IMR-90 (cell line): ENCODE data around the gene TMTC2. TPM values are rescaled to one million over a fixed set of nuclear protein-coding genes. Genes with fewer than 3 reads are reported as not detected.

Experiments
- ATAC-seq: fragments of 200-7000 bp; cut with Tn5 transposase; 2 replicates; pipeline ENCODE4 v1.9.1; 2020; ENCODE audit warnings: low read depth, mild to moderate bottlenecking, moderate library complexity
- BruUV-seq: library from RNA; stranded (reverse); fragments of 400-500 nt; replicated peaks from 2 replicates; lab custom pipeline; 2021; lab: Mats Ljungman, UMichigan
- CTCF ChIA-PET: fragments of 300-600 bp; formaldehyde crosslinking; extraction: SDS; loops from one replicate; lab custom pipeline; 2021; ENCODE audit warnings: antibody characterized with exemption; lab: Yijun Ruan, JAX
- POLR2A ChIA-PET: fragments of 300-600 bp; sonication (Branson Sonifier 250); formaldehyde crosslinking; loops from one replicate; lab custom pipeline; 2022; ENCODE audit warnings: antibody characterized with exemption; ENCODE audit not compliant: unreplicated experiment; lab: Charles Lee
- DNase-seq: peaks from one replicate; pipeline ENCODE4 v3.0.0; 2013
- H2AFZ ChIP-seq: replicated peaks from 2 replicates; pipeline ENCODE3; 2013; ENCODE audit warnings: low read length, mild to moderate bottlenecking; ENCODE audit not compliant: poor library complexity
- H2AK5ac ChIP-seq: 2 replicates; pipeline ENCODE4 v1.6.1; 2013; ENCODE audit warnings: low read depth, low read length, inconsistent platforms
- H2AK9ac ChIP-seq: replicated peaks from 2 replicates; pipeline ENCODE3; 2013; ENCODE audit warnings: mild to moderate bottlenecking, low read depth, low read length, moderate library complexity; ENCODE audit not compliant: poor library complexity
- H2BK120ac ChIP-seq: 2 replicates; pipeline ENCODE4 v1.6.1; 2013; ENCODE audit warnings: low read depth, low read length, inconsistent platforms
- H2BK15ac ChIP-seq: 3 replicates; pipeline ENCODE4 v1.6.1; 2013; ENCODE audit warnings: low read depth, low read length, inconsistent platforms
- H2BK20ac ChIP-seq: 2 replicates; pipeline ENCODE4 v1.6.1; 2013; ENCODE audit warnings: low read depth, mild to moderate bottlenecking, inconsistent platforms, low read length, moderate library complexity
- H2BK5ac ChIP-seq: 2 replicates; pipeline ENCODE4 v1.6.1; 2013; ENCODE audit warnings: mild to moderate bottlenecking, low read depth, low read length, inconsistent platforms; ENCODE audit not compliant: poor library complexity, severe bottlenecking
- H3K14ac ChIP-seq: replicated peaks from 2 replicates; pipeline ENCODE4 v1.6.1; 2013; ENCODE audit warnings: low read depth, low read length, inconsistent platforms
- H3K18ac ChIP-seq: 2 replicates; pipeline ENCODE4 v1.6.1; 2013; ENCODE audit warnings: low read depth, low read length, control low read depth
- H3K23ac ChIP-seq: 2 replicates; pipeline ENCODE4 v1.6.1; 2013; ENCODE audit warnings: low read depth, low read length, inconsistent platforms
- H3K27ac ChIP-seq: 2 replicates; pipeline ENCODE4 v1.5.1; 2013; ENCODE audit warnings: mild to moderate bottlenecking, control low read depth, low read length; ENCODE audit not compliant: insufficient read depth
- H3K27me3 ChIP-seq: 2 replicates; pipeline ENCODE4 v1.6.1; 2013; ENCODE audit warnings: low read length; ENCODE audit not compliant: control insufficient read depth, insufficient read depth
- H3K36me3 ChIP-seq: 2 replicates; pipeline ENCODE4 v1.6.1; 2013; ENCODE audit warnings: low read length, mixed read lengths; ENCODE audit not compliant: control insufficient read depth, insufficient read depth
- H3K4ac ChIP-seq: 2 replicates; pipeline ENCODE4 v1.6.1; 2013; ENCODE audit warnings: low read depth, low read length, inconsistent platforms
- H3K4me1 ChIP-seq: 2 replicates; pipeline ENCODE4 v1.6.1; 2013; ENCODE audit warnings: low read length, mixed read lengths; ENCODE audit not compliant: control insufficient read depth, insufficient read depth
- H3K4me2 ChIP-seq: 2 replicates; pipeline ENCODE4 v1.6.1; 2013; ENCODE audit warnings: low read depth, mild to moderate bottlenecking, control low read depth, low read length, moderate library complexity
- H3K4me3 ChIP-seq: 2 replicates; pipeline ENCODE4 v1.5.1; 2013; ENCODE audit warnings: low read depth, mild to moderate bottlenecking, control low read depth, low read length, moderate library complexity; ENCODE audit not compliant: insufficient read depth
- H3K56ac ChIP-seq: 2 replicates; pipeline ENCODE4 v1.6.1; 2013; ENCODE audit warnings: low read length, inconsistent platforms; ENCODE audit not compliant: insufficient read depth; ENCODE audit errors: extremely low read depth
- H3K79me1 ChIP-seq, 2 experiments: 2 replicates each; pipeline ENCODE4 v1.6.1; 2013; ENCODE audit warnings: low read length in 2 of 2, inconsistent platforms in 1 of 2, low read depth in 1 of 2
- H3K9ac ChIP-seq: 2 replicates; pipeline ENCODE4 v1.6.1; 2013; ENCODE audit warnings: low read depth, low read length, control low read depth
- H3K9me1 ChIP-seq: 2 replicates; pipeline ENCODE4 v1.6.1; 2013; ENCODE audit warnings: low read length, inconsistent platforms; ENCODE audit not compliant: insufficient read depth
- H3K9me3 ChIP-seq: 2 replicates; pipeline ENCODE4 v1.6.1; 2013; ENCODE audit warnings: low read length; ENCODE audit not compliant: control insufficient read depth, insufficient read depth
- H4K20me1 ChIP-seq: 2 replicates; pipeline ENCODE4 v1.6.1; 2013; ENCODE audit warnings: low read length, inconsistent platforms; ENCODE audit not compliant: insufficient read depth
- H4K5ac ChIP-seq: 2 replicates; pipeline ENCODE4 v1.6.1; 2013; ENCODE audit warnings: mild to moderate bottlenecking, low read depth, low read length, control low read depth
- H4K8ac ChIP-seq, 2 experiments: 2 replicates each; pipeline ENCODE4 v1.6.1; 2013; ENCODE audit warnings: low read depth in 2 of 2, low read length in 2 of 2, control low read depth in 1 of 2, inconsistent platforms in 1 of 2
- H4K91ac ChIP-seq: 2 replicates; pipeline ENCODE4 v1.6.1; 2013; ENCODE audit warnings: low read depth, low read length, inconsistent platforms; ENCODE audit not compliant: insufficient read depth
- BHLHE40 ChIP-seq: fragments of 150-350 bp; IDR thresholded peaks from 2 replicates; pipeline ENCODE4 v1.6.1; 2016; ENCODE audit warnings: mild to moderate bottlenecking, low read depth, low read length
- FOS ChIP-seq: fragments of 150-350 bp; IDR thresholded peaks from 2 replicates; pipeline ENCODE4 v1.6.1; 2016; ENCODE audit warnings: low read depth, low read length
- MAFK ChIP-seq: IDR thresholded peaks from 2 replicates; pipeline ENCODE4 v1.6.1; 2012; ENCODE audit warnings: low read depth, low read length, improper control_type of control experiment
- MXI1 ChIP-seq: IDR thresholded peaks from 2 replicates; pipeline ENCODE4 v1.6.1; 2012; ENCODE audit warnings: low read depth, mild to moderate bottlenecking, low read length, moderate library complexity, borderline replicate concordance
- POLR2A ChIP-seq: IDR thresholded peaks from 2 replicates; pipeline ENCODE4 v1.6.1; 2012; ENCODE audit warnings: mild to moderate bottlenecking, low read depth, low read length
- WGBS, 2 experiments: methylation state at CpG; one replicate each; pipeline versions ENCODE4 v1.1.5 to v1.1.7; 2013; ENCODE audit warnings: missing lambda C conversion rate in 2 of 2; ENCODE audit not compliant: insufficient read length in 1 of 2; ENCODE audit errors: extremely low coverage in 2 of 2; 5-methylcytosine and 5-hydroxymethylcytosine counted together
- dilution Hi-C: fragments of 300-500 bp; cut with HindIII; formaldehyde crosslinking; loops from one replicate; pipeline ENCODE4 v1.14.3; 2018; ENCODE audit warnings: low sequenced_read_pairs; ENCODE audit not compliant: unreplicated experiment
- in situ Hi-C: fragments of 300-500 bp; cut with MboI; formaldehyde crosslinking; loops from 3 replicates; pipeline ENCODE4 v1.14.3; 2019; ENCODE audit warnings: low sequenced_read_pairs, inconsistent platforms, mixed read lengths
- intact Hi-C: fragments of 100-400 bp; cut with micrococcal nuclease; formaldehyde crosslinking; loops from 2 replicates; pipeline ENCODE4 v1.10.0; 2022
- polyA plus RNA-seq, 3 experiments: library from polyadenylated mRNA; depleted of rRNA; stranded (reverse); fragments of >200 nt; gene quantifications; 2 replicates each; pipeline ENCODE4 v1.2.3, GENCODE V29; 2012; ENCODE audit warnings: low replicate concordance in 1 of 3
- total RNA-seq: library from RNA; depleted of rRNA; stranded (reverse); fragments of >200 nt; gene quantifications from 2 replicates; pipeline ENCODE4 v1.2.3, GENCODE V29; 2012

The TMTC2 gene
- total and polyA plus RNA-seq, 2 of the 4 experiments (the other 2 are of a cell fraction) = 0.56 to 1.4 TPM

DNA sequence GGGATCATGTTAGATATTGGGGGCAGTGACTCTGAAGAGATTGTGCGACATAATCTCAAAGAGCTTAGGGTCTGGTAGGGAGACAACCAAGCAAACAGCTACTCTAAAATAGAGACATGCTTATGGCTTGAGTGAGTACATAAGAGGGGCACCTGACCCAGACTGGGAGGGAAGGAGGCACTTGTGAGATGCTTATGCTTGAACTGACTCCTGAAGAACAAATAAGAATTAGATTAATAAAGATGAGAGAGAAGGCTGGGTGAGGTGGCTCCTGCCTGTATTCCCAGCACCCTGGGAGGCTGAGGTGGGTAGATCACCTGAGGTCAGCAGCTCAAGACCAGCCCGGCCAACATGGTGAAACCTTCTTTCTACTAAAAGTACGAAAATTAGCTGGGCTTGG is 19.1 kb downstream of the TMTC2 start:
- Histone ChIP-seq H2BK5ac (no peak overlapping the region), H3K18ac (no peak overlapping the region), H2AFZ (no peak overlapping the region), H3K14ac (no peak overlapping the region), H3K9me3 (no peaks in the 10 kb centered on the region), H4K5ac (no peak overlapping the region), H2BK20ac (no peak overlapping the region), H3K9me1 (no peaks in the 10 kb centered on the region), H4K91ac (no peak overlapping the region), H3K27ac (no peak overlapping the region), H3K4me1 (no peaks in the 10 kb centered on the region), H4K8ac (no peak overlapping the region), H3K79me1 (no peaks in the 10 kb centered on the region), H2AK9ac (no peak overlapping the region), H3K4ac (no peak overlapping the region), H3K9ac (no peak overlapping the region), H3K56ac (no peak overlapping the region), H3K4me2 (no peak overlapping the region), H3K36me3 (no peaks in the 10 kb centered on the region), H2BK120ac (no peak overlapping the region), H2BK15ac (no peak overlapping the region), H3K23ac (no peak overlapping the region), H2AK5ac (no peak overlapping the region), H3K27me3 (no peaks in the 10 kb centered on the region), H4K20me1 (no peaks in the 10 kb centered on the region), H3K4me3 (no peak overlapping the region)
- dilution Hi-C loops (no loop called here), in situ Hi-C loops (no loop called here), intact Hi-C loops (no loop called here)
- POLR2A ChIA-PET = no interaction called here
- no peak for ATAC-seq
- BruUV-seq = no TSS peak
- no CpG with 5 or more reads among the region's 3 CpGs for WGBS, 2 experiments
- TF ChIP-seq FOS = no peak
- no peak for TF ChIP-seq BHLHE40
- TF ChIP-seq MAFK = no peak
- TF ChIP-seq MXI1 = no peak
- TF ChIP-seq POLR2A = no peak
- DNase-seq = no peak
- CTCF ChIA-PET = no interaction called here
